ENCODE data around the gene ANXA4. TPM values are rescaled to one million over a fixed set of nuclear protein-coding genes. Genes with fewer than 3 reads are reported as not detected.

The ANXA4 gene
- total and polyA plus RNA-seq, 2 of the 13 experiments (the other 11 are each of a cell fraction or from before 2014, with no cell fraction given), result 155 to 168 TPM

DNA sequence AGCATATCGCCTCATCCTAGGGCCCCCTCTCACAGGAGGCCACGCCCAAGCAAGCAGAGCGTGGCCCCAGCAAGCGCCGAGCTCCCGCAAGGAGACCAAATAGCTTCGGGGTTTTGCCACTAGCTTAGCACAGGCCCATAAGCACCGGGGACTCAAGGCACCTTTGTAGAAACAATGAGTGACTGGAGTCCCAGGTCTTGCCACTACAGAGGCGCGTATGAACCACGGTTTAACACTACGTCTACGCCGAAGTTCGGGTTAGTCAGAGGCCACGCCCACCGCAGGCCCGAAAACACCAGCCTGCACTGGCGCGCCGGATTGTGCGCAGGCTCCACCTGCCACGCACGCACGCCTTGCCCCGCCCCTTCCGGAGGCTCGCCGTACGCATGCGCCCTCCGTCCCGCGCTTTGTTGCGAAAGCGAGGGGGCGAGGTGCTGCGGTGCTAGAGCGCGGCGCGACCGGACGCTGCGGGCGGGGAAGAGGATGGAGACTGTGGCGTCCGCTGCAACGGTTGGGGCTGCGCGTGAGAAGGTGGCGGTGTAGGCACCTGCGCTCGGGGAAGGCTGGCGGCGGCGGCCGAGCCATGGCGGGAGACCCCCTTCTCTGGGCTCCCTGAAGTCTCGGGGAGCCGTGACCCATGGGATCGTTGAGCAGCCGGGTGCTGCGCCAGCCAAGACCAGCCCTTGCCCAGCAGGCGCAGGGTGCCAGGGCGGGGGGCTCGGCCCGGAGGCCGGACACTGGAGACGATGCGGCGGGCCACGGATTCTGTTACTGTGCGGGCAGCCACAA is 87.5 kb downstream of the ANXA4 start, which contains the start of gene GMCL1 (continued):
- TF ChIP-seq YY1 (IDR thresholded peaks at IDR 0.05; ENCODE audit: insufficient read depth, insufficient replicate concordance, low read depth, low read length) (no peak), ZNF460 (CRISPR knock-in tag; IDR thresholded peaks at IDR 0.05; ENCODE audit: borderline replicate concordance) (no peak; the same call in 1 of the 2 replicates), ZNF264 (CRISPR knock-in tag; IDR thresholded peaks at IDR 0.05) (peak; percentile 80; the same call in 1 of the 2 replicates), CBX2 (IDR thresholded peaks at IDR 0.05; ENCODE audit: low read depth, low read length) (no peak), CBX2 (CRISPR knock-in tag; IDR thresholded peaks at IDR 0.05; ENCODE audit: low read depth) (peak; percentile 69; the same call in 1 of the 2 replicates), ZNF839 (CRISPR knock-in tag; IDR thresholded peaks at IDR 0.05; ENCODE audit: borderline replicate concordance) (peak; percentile 97; the same call in 1 of the 2 replicates), ZNF335 (CRISPR knock-in tag; IDR thresholded peaks at IDR 0.05) (peak; percentile 90), KDM4B (CRISPR knock-in tag; IDR thresholded peaks at IDR 0.05) (peak; percentile 80; the same call in 1 of the 2 replicates), TAF1 (CRISPR knock-in tag; IDR thresholded peaks at IDR 0.05) (peak; percentile 94; the same call in 1 of the 2 replicates), NR2C2 (CRISPR knock-in tag; IDR thresholded peaks at IDR 0.05; ENCODE audit: borderline replicate concordance) (peak; percentile 78)
- TF ChIP-seq, protein P1, sequence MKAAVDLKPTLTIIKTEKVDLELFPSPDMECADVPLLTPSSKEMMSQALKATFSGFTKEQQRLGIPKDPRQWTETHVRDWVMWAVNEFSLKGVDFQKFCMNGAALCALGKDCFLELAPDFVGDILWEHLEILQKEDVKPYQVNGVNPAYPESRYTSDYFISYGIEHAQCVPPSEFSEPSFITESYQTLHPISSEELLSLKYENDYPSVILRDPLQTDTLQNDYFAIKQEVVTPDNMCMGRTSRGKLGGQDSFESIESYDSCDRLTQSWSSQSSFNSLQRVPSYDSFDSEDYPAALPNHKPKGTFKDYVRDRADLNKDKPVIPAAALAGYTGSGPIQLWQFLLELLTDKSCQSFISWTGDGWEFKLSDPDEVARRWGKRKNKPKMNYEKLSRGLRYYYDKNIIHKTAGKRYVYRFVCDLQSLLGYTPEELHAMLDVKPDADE (CRISPR knock-in tag; IDR thresholded peaks at IDR 0.05), result no peak
- TF ChIP-seq, protein P2, sequence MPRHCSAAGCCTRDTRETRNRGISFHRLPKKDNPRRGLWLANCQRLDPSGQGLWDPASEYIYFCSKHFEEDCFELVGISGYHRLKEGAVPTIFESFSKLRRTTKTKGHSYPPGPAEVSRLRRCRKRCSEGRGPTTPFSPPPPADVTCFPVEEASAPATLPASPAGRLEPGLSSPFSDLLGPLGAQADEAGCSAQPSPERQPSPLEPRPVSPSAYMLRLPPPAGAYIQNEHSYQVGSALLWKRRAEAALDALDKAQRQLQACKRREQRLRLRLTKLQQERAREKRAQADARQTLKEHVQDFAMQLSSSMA (CRISPR knock-in tag; IDR thresholded peaks at IDR 0.05), result no peak; the same call in 1 of the 2 replicates
- TF ChIP-seq, protein P3, sequence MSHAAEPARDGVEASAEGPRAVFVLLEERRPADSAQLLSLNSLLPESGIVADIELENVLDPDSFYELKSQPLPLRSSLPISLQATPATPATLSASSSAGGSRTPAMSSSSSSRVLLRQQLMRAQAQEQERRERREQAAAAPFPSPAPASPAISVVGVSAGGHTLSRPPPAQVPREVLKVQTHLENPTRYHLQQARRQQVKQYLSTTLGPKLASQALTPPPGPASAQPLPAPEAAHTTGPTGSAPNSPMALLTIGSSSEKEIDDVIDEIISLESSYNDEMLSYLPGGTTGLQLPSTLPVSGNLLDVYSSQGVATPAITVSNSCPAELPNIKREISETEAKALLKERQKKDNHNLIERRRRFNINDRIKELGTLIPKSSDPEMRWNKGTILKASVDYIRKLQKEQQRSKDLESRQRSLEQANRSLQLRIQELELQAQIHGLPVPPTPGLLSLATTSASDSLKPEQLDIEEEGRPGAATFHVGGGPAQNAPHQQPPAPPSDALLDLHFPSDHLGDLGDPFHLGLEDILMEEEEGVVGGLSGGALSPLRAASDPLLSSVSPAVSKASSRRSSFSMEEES (CRISPR knock-in tag; IDR thresholded peaks at IDR 0.05), result peak; percentile 82
- TF ChIP-seq, protein P4, sequence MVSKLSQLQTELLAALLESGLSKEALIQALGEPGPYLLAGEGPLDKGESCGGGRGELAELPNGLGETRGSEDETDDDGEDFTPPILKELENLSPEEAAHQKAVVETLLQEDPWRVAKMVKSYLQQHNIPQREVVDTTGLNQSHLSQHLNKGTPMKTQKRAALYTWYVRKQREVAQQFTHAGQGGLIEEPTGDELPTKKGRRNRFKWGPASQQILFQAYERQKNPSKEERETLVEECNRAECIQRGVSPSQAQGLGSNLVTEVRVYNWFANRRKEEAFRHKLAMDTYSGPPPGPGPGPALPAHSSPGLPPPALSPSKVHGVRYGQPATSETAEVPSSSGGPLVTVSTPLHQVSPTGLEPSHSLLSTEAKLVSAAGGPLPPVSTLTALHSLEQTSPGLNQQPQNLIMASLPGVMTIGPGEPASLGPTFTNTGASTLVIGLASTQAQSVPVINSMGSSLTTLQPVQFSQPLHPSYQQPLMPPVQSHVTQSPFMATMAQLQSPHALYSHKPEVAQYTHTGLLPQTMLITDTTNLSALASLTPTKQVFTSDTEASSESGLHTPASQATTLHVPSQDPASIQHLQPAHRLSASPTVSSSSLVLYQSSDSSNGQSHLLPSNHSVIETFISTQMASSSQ (IDR thresholded peaks at IDR 0.05; ENCODE audit: low read depth), result no peak; the same call in 1 of the 2 replicates
- TF ChIP-seq, protein P4 (CRISPR knock-in tag; IDR thresholded peaks at IDR 0.05; ENCODE audit: borderline replicate concordance), result peak; percentile 83; the same call in 1 of the 2 replicates
- TF ChIP-seq, protein P5, sequence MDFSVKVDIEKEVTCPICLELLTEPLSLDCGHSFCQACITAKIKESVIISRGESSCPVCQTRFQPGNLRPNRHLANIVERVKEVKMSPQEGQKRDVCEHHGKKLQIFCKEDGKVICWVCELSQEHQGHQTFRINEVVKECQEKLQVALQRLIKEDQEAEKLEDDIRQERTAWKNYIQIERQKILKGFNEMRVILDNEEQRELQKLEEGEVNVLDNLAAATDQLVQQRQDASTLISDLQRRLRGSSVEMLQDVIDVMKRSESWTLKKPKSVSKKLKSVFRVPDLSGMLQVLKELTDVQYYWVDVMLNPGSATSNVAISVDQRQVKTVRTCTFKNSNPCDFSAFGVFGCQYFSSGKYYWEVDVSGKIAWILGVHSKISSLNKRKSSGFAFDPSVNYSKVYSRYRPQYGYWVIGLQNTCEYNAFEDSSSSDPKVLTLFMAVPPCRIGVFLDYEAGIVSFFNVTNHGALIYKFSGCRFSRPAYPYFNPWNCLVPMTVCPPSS (IDR thresholded peaks at IDR 0.05), result no peak
- TF ChIP-seq, protein P6, sequence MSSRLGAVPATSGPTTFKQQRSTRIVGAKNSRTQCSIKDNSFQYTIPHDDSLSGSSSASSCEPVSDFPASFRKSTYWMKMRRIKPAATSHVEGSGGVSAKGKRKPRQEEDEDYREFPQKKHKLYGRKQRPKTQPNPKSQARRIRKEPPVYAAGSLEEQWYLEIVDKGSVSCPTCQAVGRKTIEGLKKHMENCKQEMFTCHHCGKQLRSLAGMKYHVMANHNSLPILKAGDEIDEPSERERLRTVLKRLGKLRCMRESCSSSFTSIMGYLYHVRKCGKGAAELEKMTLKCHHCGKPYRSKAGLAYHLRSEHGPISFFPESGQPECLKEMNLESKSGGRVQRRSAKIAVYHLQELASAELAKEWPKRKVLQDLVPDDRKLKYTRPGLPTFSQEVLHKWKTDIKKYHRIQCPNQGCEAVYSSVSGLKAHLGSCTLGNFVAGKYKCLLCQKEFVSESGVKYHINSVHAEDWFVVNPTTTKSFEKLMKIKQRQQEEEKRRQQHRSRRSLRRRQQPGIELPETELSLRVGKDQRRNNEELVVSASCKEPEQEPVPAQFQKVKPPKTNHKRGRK (CRISPR knock-in tag; IDR thresholded peaks at IDR 0.05), result peak; percentile 22; the same call in 1 of the 2 replicates

All from HepG2 (cell line).